ENCODE data around the gene SEBOX.

DNA sequence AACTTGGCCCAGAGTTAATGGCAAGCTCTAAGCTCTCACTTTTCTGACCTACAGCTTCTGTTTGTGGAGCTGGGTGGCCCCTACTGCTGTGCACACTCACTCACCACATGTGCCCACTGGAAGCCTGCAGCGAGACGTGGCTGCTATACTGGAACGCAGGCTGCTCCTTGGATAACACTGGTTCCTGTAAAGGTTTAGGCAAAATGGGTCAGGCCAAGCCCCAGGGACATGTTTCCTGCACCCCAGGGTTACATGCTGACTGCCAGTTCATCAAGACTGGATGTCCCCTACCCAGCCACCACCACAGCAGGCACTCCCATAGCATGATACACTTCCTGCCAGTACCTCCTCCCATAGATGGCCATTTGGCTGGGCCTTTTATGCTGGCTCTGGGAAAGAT is 16.0 kb downstream of the SEBOX start:
- TF ChIP-seq, protein P1, sequence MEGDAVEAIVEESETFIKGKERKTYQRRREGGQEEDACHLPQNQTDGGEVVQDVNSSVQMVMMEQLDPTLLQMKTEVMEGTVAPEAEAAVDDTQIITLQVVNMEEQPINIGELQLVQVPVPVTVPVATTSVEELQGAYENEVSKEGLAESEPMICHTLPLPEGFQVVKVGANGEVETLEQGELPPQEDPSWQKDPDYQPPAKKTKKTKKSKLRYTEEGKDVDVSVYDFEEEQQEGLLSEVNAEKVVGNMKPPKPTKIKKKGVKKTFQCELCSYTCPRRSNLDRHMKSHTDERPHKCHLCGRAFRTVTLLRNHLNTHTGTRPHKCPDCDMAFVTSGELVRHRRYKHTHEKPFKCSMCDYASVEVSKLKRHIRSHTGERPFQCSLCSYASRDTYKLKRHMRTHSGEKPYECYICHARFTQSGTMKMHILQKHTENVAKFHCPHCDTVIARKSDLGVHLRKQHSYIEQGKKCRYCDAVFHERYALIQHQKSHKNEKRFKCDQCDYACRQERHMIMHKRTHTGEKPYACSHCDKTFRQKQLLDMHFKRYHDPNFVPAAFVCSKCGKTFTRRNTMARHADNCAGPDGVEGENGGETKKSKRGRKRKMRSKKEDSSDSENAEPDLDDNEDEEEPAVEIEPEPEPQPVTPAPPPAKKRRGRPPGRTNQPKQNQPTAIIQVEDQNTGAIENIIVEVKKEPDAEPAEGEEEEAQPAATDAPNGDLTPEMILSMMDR (IDR thresholded peaks at IDR 0.05) = no peak
- no peak for TF ChIP-seq JUNB (IDR thresholded peaks at IDR 0.05)

Measured in A549 (cell line).